ENCODE measurements around the gene STK33. TPM values are rescaled to one million over a fixed set of nuclear protein-coding genes. Genes with fewer than 3 reads are reported as not detected.

STK33 gene
- polyA plus RNA-seq, 1 donor from 2014 or later: 13.9 TPM

DNA sequence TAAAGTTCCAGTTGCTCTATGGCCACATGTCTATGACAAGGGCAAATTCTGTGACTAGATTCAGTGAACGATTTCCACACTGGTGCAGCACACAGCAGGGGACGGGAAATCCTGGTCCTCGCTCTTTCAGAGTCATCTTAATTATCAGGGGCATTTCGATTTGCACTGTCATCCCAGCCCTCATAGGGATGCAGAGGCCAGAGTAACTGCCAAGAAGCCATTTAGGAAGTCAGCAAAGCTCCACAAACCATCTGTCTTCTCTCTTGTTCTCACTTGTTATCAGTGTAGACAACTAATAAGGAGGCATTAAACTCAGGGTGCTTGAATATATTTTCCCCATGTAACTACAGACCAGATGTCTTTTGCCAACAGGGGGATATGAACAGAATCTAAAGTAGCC is 151.7 kb downstream of the STK33 start:
- Histone ChIP-seq H3K27ac (ENCODE audit: low read length) (no peak overlapping the region), H3K9me3 (ENCODE audit: low read length) (no peaks in the 10 kb centered on the region), H3K4me2 (ENCODE audit: low read length) (no peak overlapping the region), H3K27me3 (ENCODE audit: insufficient read depth, low read depth, low read length) (no peaks in the 10 kb centered on the region), H3K36me3 (ENCODE audit: insufficient read depth, low read length) (no peaks in the 10 kb centered on the region), H3F3A (ENCODE audit: insufficient read depth, low read length, poor library complexity, severe bottlenecking) (no peaks in the 10 kb centered on the region), H3K9ac (ENCODE audit: low read length) (no peak overlapping the region), H3K4me3 (ENCODE audit: low read length) (no peak overlapping the region), H4K20me1 (ENCODE audit: insufficient read depth) (no peaks in the 10 kb centered on the region), H3K9me2 (ENCODE audit: insufficient read depth, low read length) (no peaks in the 10 kb centered on the region), H2AFZ (ENCODE audit: low read depth, low read length) (no peak overlapping the region), H3K79me2 (replicated peaks; ENCODE audit: insufficient read depth, low read length) (no peaks in the 10 kb centered on the region)
- TF ChIP-seq SMC3 (conservative IDR thresholded peaks at IDR 0.05; ENCODE audit: poor library complexity) (no peak), POLR2AphosphoS5 (IDR thresholded peaks at IDR 0.05) (no peak)

DNA sequence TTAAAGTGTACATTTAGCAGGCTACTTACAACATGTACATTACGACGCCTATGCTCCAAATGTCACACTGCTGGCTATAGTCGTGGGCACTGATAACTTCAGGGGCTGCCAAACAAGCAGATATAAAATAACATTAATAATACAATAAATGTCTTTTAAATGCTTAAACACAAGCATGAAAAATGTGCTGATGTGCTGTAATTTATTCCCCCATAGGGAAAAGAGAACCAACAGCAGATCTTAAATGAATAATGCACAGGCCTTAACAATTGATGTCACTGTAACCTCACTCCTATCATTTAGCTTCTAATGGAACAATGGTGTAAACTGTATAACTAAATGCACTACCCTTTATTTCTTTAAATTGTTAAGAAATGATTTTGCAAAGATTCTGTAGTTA is 153.4 kb downstream of the STK33 start:
- Histone ChIP-seq H3K27ac (ENCODE audit: low read length) (peak overlapping the region; percentile 29), H3F3A (ENCODE audit: insufficient read depth, low read length, poor library complexity, severe bottlenecking) (no peaks in the 10 kb centered on the region), H3K4me3 (ENCODE audit: low read length) (no peak overlapping the region), H3K9ac (ENCODE audit: low read length) (peak overlapping the region; percentile 4), H3K9me2 (ENCODE audit: insufficient read depth, low read length) (no peaks in the 10 kb centered on the region), H3K27me3 (ENCODE audit: insufficient read depth, low read depth, low read length) (no peaks in the 10 kb centered on the region), H2AFZ (ENCODE audit: low read depth, low read length) (no peak overlapping the region), H4K20me1 (ENCODE audit: insufficient read depth) (no peaks in the 10 kb centered on the region), H3K4me2 (ENCODE audit: low read length) (no peak overlapping the region), H3K36me3 (ENCODE audit: insufficient read depth, low read length) (no peaks in the 10 kb centered on the region), H3K79me2 (replicated peaks; ENCODE audit: insufficient read depth, low read length) (no peaks in the 10 kb centered on the region), H3K9me3 (ENCODE audit: low read length) (no peaks in the 10 kb centered on the region)
- TF ChIP-seq, protein P1, sequence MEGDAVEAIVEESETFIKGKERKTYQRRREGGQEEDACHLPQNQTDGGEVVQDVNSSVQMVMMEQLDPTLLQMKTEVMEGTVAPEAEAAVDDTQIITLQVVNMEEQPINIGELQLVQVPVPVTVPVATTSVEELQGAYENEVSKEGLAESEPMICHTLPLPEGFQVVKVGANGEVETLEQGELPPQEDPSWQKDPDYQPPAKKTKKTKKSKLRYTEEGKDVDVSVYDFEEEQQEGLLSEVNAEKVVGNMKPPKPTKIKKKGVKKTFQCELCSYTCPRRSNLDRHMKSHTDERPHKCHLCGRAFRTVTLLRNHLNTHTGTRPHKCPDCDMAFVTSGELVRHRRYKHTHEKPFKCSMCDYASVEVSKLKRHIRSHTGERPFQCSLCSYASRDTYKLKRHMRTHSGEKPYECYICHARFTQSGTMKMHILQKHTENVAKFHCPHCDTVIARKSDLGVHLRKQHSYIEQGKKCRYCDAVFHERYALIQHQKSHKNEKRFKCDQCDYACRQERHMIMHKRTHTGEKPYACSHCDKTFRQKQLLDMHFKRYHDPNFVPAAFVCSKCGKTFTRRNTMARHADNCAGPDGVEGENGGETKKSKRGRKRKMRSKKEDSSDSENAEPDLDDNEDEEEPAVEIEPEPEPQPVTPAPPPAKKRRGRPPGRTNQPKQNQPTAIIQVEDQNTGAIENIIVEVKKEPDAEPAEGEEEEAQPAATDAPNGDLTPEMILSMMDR (IDR thresholded peaks at IDR 0.05; ENCODE audit: poor library complexity, severe bottlenecking): no peak

DNA sequence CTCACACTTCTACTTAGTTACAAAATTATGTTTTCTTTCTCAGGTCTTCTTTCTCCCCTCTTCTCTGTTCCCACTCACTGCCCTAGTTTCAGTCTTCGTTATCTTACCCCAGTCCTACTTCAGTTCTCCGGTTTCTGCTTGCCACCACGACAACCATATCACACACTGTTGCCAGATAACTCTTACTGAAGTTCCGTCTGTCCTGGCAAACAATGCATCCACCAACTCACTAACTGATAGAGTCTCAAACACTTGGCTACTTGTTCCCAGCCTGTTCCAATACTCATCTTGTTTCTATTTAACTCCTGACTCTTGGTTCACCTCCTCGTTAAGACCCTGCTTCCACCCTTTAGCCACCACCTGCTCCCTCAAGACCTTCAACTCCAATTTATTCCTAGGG is 164.5 kb downstream of the STK33 start:
- Histone ChIP-seq H2AFZ (ENCODE audit: low read depth, low read length) (no peak overlapping the region), H3K27me3 (ENCODE audit: insufficient read depth, low read depth, low read length) (no peaks in the 10 kb centered on the region), H3F3A (ENCODE audit: insufficient read depth, low read length, poor library complexity, severe bottlenecking) (no peaks in the 10 kb centered on the region), H3K27ac (ENCODE audit: low read length) (no peak overlapping the region), H3K4me3 (ENCODE audit: low read length) (no peak overlapping the region), H3K9me3 (ENCODE audit: low read length) (no peaks in the 10 kb centered on the region), H3K79me2 (replicated peaks; ENCODE audit: insufficient read depth, low read length) (no peaks in the 10 kb centered on the region), H3K36me3 (ENCODE audit: insufficient read depth, low read length) (no peaks in the 10 kb centered on the region), H3K9me2 (ENCODE audit: insufficient read depth, low read length) (no peaks in the 10 kb centered on the region), H3K9ac (ENCODE audit: low read length) (no peak overlapping the region), H4K20me1 (ENCODE audit: insufficient read depth) (no peaks in the 10 kb centered on the region), H3K4me2 (ENCODE audit: low read length) (no peak overlapping the region)
- TF ChIP-seq TAF1 (IDR thresholded peaks at IDR 0.05; ENCODE audit: low read depth): no peak
- TF ChIP-seq EP300 (conservative IDR thresholded peaks at IDR 0.05; ENCODE audit: poor library complexity, severe bottlenecking): no peak
- no peak for TF ChIP-seq EZH2 (IDR thresholded peaks at IDR 0.05; ENCODE audit: borderline replicate concordance, insufficient read depth, low read length, poor library complexity, severe bottlenecking)
- TF ChIP-seq, protein P1 (IDR thresholded peaks at IDR 0.05; ENCODE audit: poor library complexity, severe bottlenecking): no peak
- no peak for TF ChIP-seq SMC3 (conservative IDR thresholded peaks at IDR 0.05; ENCODE audit: poor library complexity)

Data from neural cell (in vitro differentiated cells).